Prostate gland (tissue), 2 donors: ENCODE measurements around the gene RPN2.

Experiments
- CTCF ChIP-seq, 4 experiments: fragments of 200-600 bp in 2 of 4; fragments of 450-650 bp in 2 of 4; sonication (generic) in 2 of 4; IDR thresholded peaks; 1 replicate in 3 of 4; 2 replicates in 1 of 4; pipeline ENCODE4 v1.5.1; 2016 to 2019; ENCODE audit warnings: antibody characterized with exemption in 4 of 4, mild to moderate bottlenecking in 2 of 4, moderate library complexity in 2 of 4
- POLR2A ChIP-seq: fragments of 450-650 bp; IDR thresholded peaks from one replicate; pipeline ENCODE4 v1.6.1; 2016; ENCODE audit warnings: antibody characterized with exemption, mild to moderate bottlenecking

GRCh38 chr20:37279820-37280219 is 100.7 kb downstream of the RPN2 start:
- TF ChIP-seq CTCF (IDR thresholded peaks at IDR 0.05) (no peak), POLR2A (no peak)
